Heart right ventricle (tissue), 16 donors: ENCODE data around the gene USP32. TPM values are rescaled to one million over a fixed set of nuclear protein-coding genes. Genes with fewer than 3 reads are reported as not detected.

ENCODE experiments used
- ATAC-seq, 8 donors: fragments of 200-7000 bp; cut with Tn5 transposase; one replicate each; pipeline ENCODE4 v1.9.1; 2020; ENCODE audit warnings: mild to moderate bottlenecking in 8 of 8, moderate library complexity in 8 of 8, moderate number of reproducible peaks in 1 of 8
- DNase-seq, 2 donors: peaks; one replicate each; pipeline ENCODE4 v3.0.0-alpha.2; 2020
- H3K27ac ChIP-seq, 10 donors: fragments of 200-600 bp; sonication (generic) in 2 of 10; one replicate each; pipeline versions ENCODE4 v1.5.0 to v1.8.0; 2020 to 2022; ENCODE audit warnings: mild to moderate bottlenecking in 3 of 10
- H3K27me3 ChIP-seq, 7 donors: fragments of 200-600 bp; one replicate each; pipeline ENCODE4 v1.8.0; 2021 to 2022; ENCODE audit warnings: mild to moderate bottlenecking in 2 of 7
- H3K36me3 ChIP-seq, 9 donors: fragments of 200-600 bp; sonication (generic) in 1 of 9; one replicate each; pipeline versions ENCODE4 v1.5.0 to v1.8.0; 2020 to 2022; ENCODE audit warnings: mild to moderate bottlenecking in 2 of 9
- H3K4me1 ChIP-seq, 9 donors: fragments of 200-600 bp; sonication (generic) in 1 of 9; one replicate each; pipeline versions ENCODE4 v1.5.0 to v1.8.0; 2020 to 2022; ENCODE audit warnings: mild to moderate bottlenecking in 4 of 9
- H3K4me3 ChIP-seq, 10 donors: fragments of 200-600 bp; sonication (generic) in 2 of 10; one replicate each; pipeline versions ENCODE4 v1.5.0 to v1.8.0; 2020 to 2022; ENCODE audit warnings: mild to moderate bottlenecking in 7 of 10, moderate library complexity in 2 of 10
- H3K9me3 ChIP-seq, 11 donors: fragments of 200-600 bp in 10 of 11; sonication (generic) in 2 of 11; one replicate each; pipeline versions ENCODE4 v1.5.0 to v1.8.0; 2013 to 2022; ENCODE audit warnings: mild to moderate bottlenecking in 2 of 11, control low read depth in 1 of 11, moderate library complexity in 1 of 11
- WGBS, 2 donors: extraction: QIAGEN DNeasy Blood & Tissue Kit; methylation state at CpG; one replicate each; pipeline ENCODE4 v1.1.7; 2013; ENCODE audit warnings: inconsistent platforms in 1 of 2; 5-methylcytosine and 5-hydroxymethylcytosine counted together
- intact Hi-C, 10 donors: fragments of 100-400 bp; cut with DNase I; formaldehyde crosslinking; loops; one replicate each; pipeline versions ENCODE4 v1.11.1 to v1.14.2; 2022
- polyA plus RNA-seq, 2 donors: library from polyadenylated mRNA; stranded (reverse); fragments of 200-250 nt; gene quantifications; one replicate each; pipeline ENCODE4 v1.2.3, GENCODE V29; 2013
- total RNA-seq, 10 donors: library from RNA; stranded (reverse); fragmentation: NEBNext Ultra II Directional in 3 of 10; extraction: Animal tissue kit (Norgen Biotek cat#: 25700) in 3 of 10; gene quantifications; one replicate each; pipeline versions ENCODE4 v1.2.1 to v1.2.4, GENCODE V29; 2021 to 2023
- TF ChIP-seq, protein P1 (sequence below), 9 donors: fragments of 200-600 bp; sonication (generic) in 2 of 9; IDR thresholded peaks; one replicate each; pipeline versions ENCODE4 v1.5.0 to v1.8.0; 2021 to 2022; ENCODE audit warnings: antibody characterized with exemption in 9 of 9, mild to moderate bottlenecking in 5 of 9, moderate library complexity in 1 of 9
- donor health status: Arrhythmogenic right ventricular cardiomyopathy.
- donor health status: ischemic (EF 13 %, LVEDD 7.1; RV severe dilation, severe dysfunction).
- donor health status: healthy with polysubstance abuse.
- donor health status: DM: no; HTN: yes; CAD: no.
- donor health status: DM: no; HTN: no; CAD: no.
- donor health status: ischemic (EF 25% LVEDD 6.9; RV normal size, moderate dysfunction).
- donor health status: ischemic (EF 25% LVEDD 5.7; RV mildly dilated, moderate dysfunction).
- donor health status: healthy.
- donor health status: DM: yes; HTN: yes; CAD: no.
- donor health status: Ischemic cardiomyopathy.
- donor health status: ischemic (EF 35%, LVEDD 5.7; RV mildly dilated, moderate dysfunction).
- donor health status: nonischemic (EF 11% LVEDD 7.7; RV severe dilation, severe dysfunction).
- donor health status: DM: yes; HTN: yes; CAD: no.
- donor health status: PGD.
- donor health status: ischemic (EF 29% LVEDD 5.4; RV normal size, mild dysfunction).
- donor health status: nonischemic (EF 23%, LVEDD 6.1; RV moderate dilation, normal function).

USP32 gene
- total and polyA plus RNA-seq, 12 donors = 13.3 to 38.6 (median 29.3) TPM

- Histone ChIP-seq H3K4me1 (peaks cover 0 to 79% (median 56%) of the 10 kb centered on the region in 9 donors), H3K27ac (peak overlapping the region in 1 of 10 donors; percentile 65), H3K9me3 (no peaks in the 10 kb centered on the region), H3K36me3 (no peaks in the 10 kb centered on the region), H3K27me3 (peaks cover 0 to 8% (median 0%) of the 10 kb centered on the region in 7 donors), H3K4me3 (no peak overlapping the region)
- WGBS, 2 donors = 56 to 60% methylated on average over 11 of the region's 11 CpGs
- DNase-seq (no peak), ATAC-seq (peak in 1 of 8 donors; percentile 2)
- TF ChIP-seq, protein P1, sequence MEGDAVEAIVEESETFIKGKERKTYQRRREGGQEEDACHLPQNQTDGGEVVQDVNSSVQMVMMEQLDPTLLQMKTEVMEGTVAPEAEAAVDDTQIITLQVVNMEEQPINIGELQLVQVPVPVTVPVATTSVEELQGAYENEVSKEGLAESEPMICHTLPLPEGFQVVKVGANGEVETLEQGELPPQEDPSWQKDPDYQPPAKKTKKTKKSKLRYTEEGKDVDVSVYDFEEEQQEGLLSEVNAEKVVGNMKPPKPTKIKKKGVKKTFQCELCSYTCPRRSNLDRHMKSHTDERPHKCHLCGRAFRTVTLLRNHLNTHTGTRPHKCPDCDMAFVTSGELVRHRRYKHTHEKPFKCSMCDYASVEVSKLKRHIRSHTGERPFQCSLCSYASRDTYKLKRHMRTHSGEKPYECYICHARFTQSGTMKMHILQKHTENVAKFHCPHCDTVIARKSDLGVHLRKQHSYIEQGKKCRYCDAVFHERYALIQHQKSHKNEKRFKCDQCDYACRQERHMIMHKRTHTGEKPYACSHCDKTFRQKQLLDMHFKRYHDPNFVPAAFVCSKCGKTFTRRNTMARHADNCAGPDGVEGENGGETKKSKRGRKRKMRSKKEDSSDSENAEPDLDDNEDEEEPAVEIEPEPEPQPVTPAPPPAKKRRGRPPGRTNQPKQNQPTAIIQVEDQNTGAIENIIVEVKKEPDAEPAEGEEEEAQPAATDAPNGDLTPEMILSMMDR (IDR thresholded peaks at IDR 0.05) = no peak
- intact Hi-C loops = no loop called here
These were observed 224.7 kb downstream of the USP32 start for GRCh38 chr17:60167065-60167741.

GRCh38 chr17:60165971-60166370 lies 226.0 kb downstream of the USP32 start:
- WGBS, 2 donors = 75% methylated on average over 5 of the region's 5 CpGs
- peaks cover 0 to 15% (median 0%) of the 10 kb centered on the region in 7 donors for H3K27me3 ChIP-seq
- H3K4me3 ChIP-seq = no peak overlapping the region
- no peaks in the 10 kb centered on the region for H3K36me3 ChIP-seq
- no peaks in the 10 kb centered on the region for H3K9me3 ChIP-seq
- no peak for ATAC-seq
- H3K4me1 ChIP-seq = peaks cover 0 to 82% (median 63%) of the 10 kb centered on the region in 9 donors
- intact Hi-C loops = no loop called here
- peak overlapping the region in 1 of 10 donors; percentile 39 for H3K27ac ChIP-seq
- DNase-seq = no peak
- TF ChIP-seq, protein P1 (IDR thresholded peaks at IDR 0.05) = no peak

DNA sequence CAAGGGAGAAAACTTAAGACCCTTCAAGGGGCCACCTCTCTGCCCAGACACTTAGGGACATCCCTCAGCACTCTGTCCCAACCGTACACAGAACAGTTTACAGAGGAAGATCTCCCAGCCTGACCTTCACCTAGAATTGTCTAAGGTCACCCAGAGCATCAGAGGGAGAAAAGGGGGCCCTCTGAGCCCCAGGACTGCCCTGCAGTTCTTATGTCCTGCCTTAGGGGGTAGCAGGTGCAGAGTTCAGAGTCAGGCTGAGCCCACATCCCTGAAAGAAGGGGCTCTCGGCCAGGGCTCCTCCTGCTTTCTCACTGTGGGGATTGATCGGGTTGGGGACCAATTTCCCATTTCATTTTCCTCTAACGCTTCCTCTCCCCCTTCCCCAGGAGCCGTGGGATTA lies 226.7 kb downstream of the USP32 start:
- peak overlapping the region in 1 of 10 donors; percentile 39 for H3K27ac ChIP-seq
- 48 to 51% methylated on average over 5 of the region's 5 CpGs for WGBS, 2 donors
- H3K27me3 ChIP-seq = peaks cover 0 to 16% (median 0%) of the 10 kb centered on the region in 7 donors
- no peaks in the 10 kb centered on the region for H3K9me3 ChIP-seq
- no peak overlapping the region for H3K4me3 ChIP-seq
- H3K4me1 ChIP-seq = peaks cover 0 to 77% (median 63%) of the 10 kb centered on the region in 9 donors
- no peaks in the 10 kb centered on the region for H3K36me3 ChIP-seq
- DNase-seq = no peak
- ATAC-seq = no peak
- TF ChIP-seq, protein P1 (IDR thresholded peaks at IDR 0.05) = no peak
- intact Hi-C loops = no loop called here

GRCh38 chr17:60164697-60165096 lies 227.2 kb downstream of the USP32 start:
- H3K4me1 ChIP-seq = peaks cover 0 to 72% (median 62%) of the 10 kb centered on the region in 9 donors
- peaks cover 0 to 21% (median under 1%) of the 10 kb centered on the region in 7 donors for H3K27me3 ChIP-seq
- no peaks in the 10 kb centered on the region for H3K9me3 ChIP-seq
- WGBS, 2 donors = 47 to 51% methylated on average over 5 of the region's 5 CpGs
- no peaks in the 10 kb centered on the region for H3K36me3 ChIP-seq
- ATAC-seq (no peak), DNase-seq (no peak)
- H3K27ac ChIP-seq = peak overlapping the region in 1 of 10 donors; percentile 48
- H3K4me3 ChIP-seq = no peak overlapping the region
- TF ChIP-seq, protein P1 (IDR thresholded peaks at IDR 0.05) = no peak
- intact Hi-C loops = no loop called here
